Hepatocyte (in vitro differentiated cells): ENCODE data around the gene SYNPR. TPM values are rescaled to one million over a fixed set of nuclear protein-coding genes. Genes with fewer than 3 reads are reported as not detected.

Experiments
- DNase-seq: peaks from one replicate; pipeline ENCODE4 v3.0.0-alpha.2; 2016; ENCODE audit warnings: low spot score
- H2AFZ ChIP-seq: fragments of 200-600 bp; sonication (generic); 2 replicates; pipeline ENCODE4 v1.6.0; 2016; ENCODE audit warnings: antibody characterized with exemption, mild to moderate bottlenecking
- H3K27ac ChIP-seq: fragments of 200-600 bp; sonication (generic); 2 replicates; pipeline ENCODE4 v1.5.1; 2016; ENCODE audit warnings: mild to moderate bottlenecking
- H3K27me3 ChIP-seq: fragments of 200-600 bp; sonication (generic); 2 replicates; pipeline ENCODE4 v1.6.1; 2016
- H3K36me3 ChIP-seq: fragments of 200-600 bp; sonication (generic); replicated peaks from 2 replicates; pipeline ENCODE4 v1.5.1; 2016; ENCODE audit warnings: low read depth; ENCODE audit not compliant: insufficient read depth
- H3K4me1 ChIP-seq: fragments of 200-600 bp; sonication (generic); 2 replicates; pipeline ENCODE4 v1.5.1; 2016; ENCODE audit warnings: mild to moderate bottlenecking, moderate library complexity; ENCODE audit not compliant: insufficient read depth
- H3K4me2 ChIP-seq: fragments of 200-600 bp; sonication (generic); 2 replicates; pipeline ENCODE4 v1.6.0; 2016
- H3K4me3 ChIP-seq: fragments of 200-600 bp; sonication (generic); 2 replicates; pipeline ENCODE4 v1.5.1; 2016; ENCODE audit warnings: mild to moderate bottlenecking
- H3K79me2 ChIP-seq: fragments of 200-600 bp; sonication (generic); 2 replicates; pipeline ENCODE4 v1.6.0; 2017; ENCODE audit warnings: mild to moderate bottlenecking
- H3K9me2 ChIP-seq: fragments of 200-600 bp; sonication (generic); replicated peaks from 2 replicates; pipeline ENCODE4 v1.6.0; 2017; ENCODE audit warnings: mild to moderate bottlenecking; ENCODE audit not compliant: insufficient read depth
- H3K9me3 ChIP-seq: fragments of 200-600 bp; sonication (generic); 2 replicates; pipeline ENCODE4 v1.5.1; 2016; ENCODE audit warnings: low read depth, mild to moderate bottlenecking
- H4K20me1 ChIP-seq: fragments of 200-600 bp; sonication (generic); 2 replicates; pipeline ENCODE4 v1.6.0; 2016; ENCODE audit warnings: mild to moderate bottlenecking; ENCODE audit not compliant: insufficient read depth, poor library complexity, severe bottlenecking
- EZH2 ChIP-seq: fragments of 200-600 bp; sonication (generic); IDR thresholded peaks from 2 replicates; pipeline ENCODE4 v1.6.1; 2016; ENCODE audit warnings: antibody characterized with exemption, mild to moderate bottlenecking, borderline replicate concordance
- EZH2phosphoT487 ChIP-seq: fragments of 200-600 bp; sonication (generic); IDR thresholded peaks from one replicate; pipeline ENCODE4 v1.6.1; 2018; ENCODE audit warnings: antibody characterized with exemption, mild to moderate bottlenecking, low read depth, moderate library complexity; ENCODE audit not compliant: unreplicated experiment, severe bottlenecking
- WGBS: methylation state at CpG from one replicate; pipeline ENCODE4 v1.1.6; 2016; ENCODE audit warnings: low lambda C conversion rate; ENCODE audit errors: missing lambda C conversion rate; 5-methylcytosine and 5-hydroxymethylcytosine counted together
- polyA plus RNA-seq: library from polyadenylated mRNA; unstranded; fragments of >200 nt; fragmentation: Nextera tagmentation; extraction: Ambion mirVana; gene quantifications from 2 replicates; pipeline ENCODE4 v1.2.1, GENCODE V29; 2016
- total RNA-seq: library from RNA; depleted of rRNA; stranded (reverse); fragments of >200 nt; gene quantifications from 2 replicates; pipeline ENCODE4 v1.2.3, GENCODE V29; 2014
- TF ChIP-seq, protein P1 (sequence below): fragments of 200-600 bp; sonication (generic); IDR thresholded peaks from 2 replicates; pipeline ENCODE4 v1.5.1; 2016; ENCODE audit warnings: antibody characterized with exemption, mild to moderate bottlenecking; ENCODE audit not compliant: poor library complexity

The SYNPR gene
- total and polyA plus RNA-seq, 2 experiments from 2014 or later, result 0.37 TPM; not detected in 1

DNA sequence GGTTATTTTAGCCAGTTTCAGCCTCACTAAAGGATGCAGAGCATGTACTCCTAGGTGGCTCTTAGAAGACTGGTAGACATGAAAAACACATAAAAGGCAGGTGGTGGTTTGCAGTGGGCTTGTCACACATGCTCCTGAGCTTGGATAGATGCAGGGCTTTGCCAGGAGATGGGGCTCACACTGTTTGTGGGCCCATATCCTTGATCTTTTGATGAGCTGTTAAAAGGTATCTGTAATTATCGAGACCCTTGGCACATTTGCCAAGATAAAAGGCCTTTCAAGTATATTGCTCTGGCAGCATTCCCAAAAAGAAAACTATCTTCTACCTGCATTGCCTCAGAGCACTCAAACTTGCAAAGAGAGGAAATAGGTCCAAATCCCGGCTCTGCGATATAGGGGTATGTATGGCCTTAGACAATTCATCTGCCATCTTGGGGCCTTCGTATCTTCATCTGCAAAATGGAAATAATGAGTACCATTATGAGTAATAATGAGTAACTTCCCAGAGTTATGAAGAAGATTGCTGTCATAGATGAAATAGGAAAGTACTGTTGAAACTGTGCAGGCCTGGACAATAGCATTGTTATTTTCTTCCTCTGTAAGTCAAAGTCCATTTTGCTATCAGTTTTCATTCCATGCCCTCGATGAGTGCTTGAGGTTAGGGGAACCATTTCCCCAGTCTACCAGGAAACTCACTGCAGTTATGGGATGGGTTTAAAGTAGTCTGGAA lies 172.7 kb downstream of the SYNPR start:
- Histone ChIP-seq H3K9me2 (no peaks in the 10 kb centered on the region), H3K27ac (peak overlapping the region; percentile 41), H2AFZ (no peak overlapping the region), H3K36me3 (no peaks in the 10 kb centered on the region), H3K27me3 (no peaks in the 10 kb centered on the region), H3K9me3 (no peaks in the 10 kb centered on the region), H3K4me1 (peaks cover 5% of the 10 kb centered on the region), H3K4me3 (no peak overlapping the region), H3K4me2 (no peak overlapping the region), H3K79me2 (no peaks in the 10 kb centered on the region), H4K20me1 (no peaks in the 10 kb centered on the region)
- TF ChIP-seq EZH2 (no peak), EZH2phosphoT487 (no peak)
- TF ChIP-seq, protein P1, sequence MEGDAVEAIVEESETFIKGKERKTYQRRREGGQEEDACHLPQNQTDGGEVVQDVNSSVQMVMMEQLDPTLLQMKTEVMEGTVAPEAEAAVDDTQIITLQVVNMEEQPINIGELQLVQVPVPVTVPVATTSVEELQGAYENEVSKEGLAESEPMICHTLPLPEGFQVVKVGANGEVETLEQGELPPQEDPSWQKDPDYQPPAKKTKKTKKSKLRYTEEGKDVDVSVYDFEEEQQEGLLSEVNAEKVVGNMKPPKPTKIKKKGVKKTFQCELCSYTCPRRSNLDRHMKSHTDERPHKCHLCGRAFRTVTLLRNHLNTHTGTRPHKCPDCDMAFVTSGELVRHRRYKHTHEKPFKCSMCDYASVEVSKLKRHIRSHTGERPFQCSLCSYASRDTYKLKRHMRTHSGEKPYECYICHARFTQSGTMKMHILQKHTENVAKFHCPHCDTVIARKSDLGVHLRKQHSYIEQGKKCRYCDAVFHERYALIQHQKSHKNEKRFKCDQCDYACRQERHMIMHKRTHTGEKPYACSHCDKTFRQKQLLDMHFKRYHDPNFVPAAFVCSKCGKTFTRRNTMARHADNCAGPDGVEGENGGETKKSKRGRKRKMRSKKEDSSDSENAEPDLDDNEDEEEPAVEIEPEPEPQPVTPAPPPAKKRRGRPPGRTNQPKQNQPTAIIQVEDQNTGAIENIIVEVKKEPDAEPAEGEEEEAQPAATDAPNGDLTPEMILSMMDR, result no peak
- WGBS, result 77% methylated on average over 5 of the region's 5 CpGs
- DNase-seq, result peak; percentile 12

DNA sequence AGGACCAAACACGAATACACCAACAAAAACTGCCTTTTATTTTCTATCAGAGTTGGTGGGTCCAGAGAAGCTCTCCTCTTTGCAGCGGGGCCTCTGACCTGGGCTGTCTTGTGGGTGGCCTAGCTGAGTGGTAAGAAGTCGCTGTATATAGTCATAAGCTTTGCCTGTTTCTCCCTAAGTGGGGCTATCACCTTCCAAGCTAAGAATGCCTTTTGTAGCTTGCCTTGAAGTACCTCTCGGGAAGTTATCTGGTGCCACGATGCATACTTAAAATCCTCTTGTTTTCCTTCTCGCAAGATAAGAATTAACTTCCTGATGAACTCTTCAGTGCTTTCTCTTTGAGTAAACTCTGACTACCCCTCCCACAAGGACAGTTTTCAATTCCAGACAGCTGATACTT lies 178.8 kb downstream of the SYNPR start:
- Histone ChIP-seq H3K27me3 (no peaks in the 10 kb centered on the region), H3K79me2 (no peaks in the 10 kb centered on the region), H2AFZ (no peak overlapping the region), H3K9me2 (no peaks in the 10 kb centered on the region), H3K9me3 (no peaks in the 10 kb centered on the region), H3K4me2 (no peak overlapping the region), H3K36me3 (no peaks in the 10 kb centered on the region), H4K20me1 (no peaks in the 10 kb centered on the region), H3K4me1 (no peaks in the 10 kb centered on the region), H3K4me3 (no peak overlapping the region), H3K27ac (no peak overlapping the region)
- WGBS, result 42% methylated on average over 6 of the region's 6 CpGs
- DNase-seq, result no peak
- no peak for TF ChIP-seq EZH2phosphoT487
- no peak for TF ChIP-seq EZH2
- TF ChIP-seq, protein P1, result no peak

DNA sequence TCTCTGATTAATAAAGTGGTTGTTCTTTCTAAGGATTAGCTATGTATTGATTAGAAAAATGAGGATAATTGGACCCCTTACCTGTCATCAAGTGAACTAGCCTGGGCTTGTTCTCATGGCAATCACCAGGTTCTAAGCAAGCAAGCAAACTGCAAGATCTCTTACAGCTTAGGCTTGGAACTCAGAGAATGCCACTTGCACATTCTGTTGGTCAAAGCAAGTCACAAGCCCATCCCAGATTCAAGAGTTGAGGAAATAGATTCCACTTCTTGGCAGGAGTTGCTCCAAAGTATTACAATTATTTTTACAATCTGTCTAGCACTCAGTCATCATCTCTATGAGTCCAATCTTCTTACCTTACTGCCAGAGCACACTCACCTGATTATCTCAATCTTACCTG lies 180.3 kb downstream of the SYNPR start:
- no peaks in the 10 kb centered on the region for H3K4me1 ChIP-seq
- no peaks in the 10 kb centered on the region for H4K20me1 ChIP-seq
- no peak for DNase-seq
- no peak overlapping the region for H2AFZ ChIP-seq
- TF ChIP-seq, protein P1, result no peak
- TF ChIP-seq EZH2phosphoT487, result no peak
- no peaks in the 10 kb centered on the region for H3K27me3 ChIP-seq
- H3K9me2 ChIP-seq, result no peaks in the 10 kb centered on the region
- no peaks in the 10 kb centered on the region for H3K36me3 ChIP-seq
- no peaks in the 10 kb centered on the region for H3K9me3 ChIP-seq
- H3K4me2 ChIP-seq, result no peak overlapping the region
- no peaks in the 10 kb centered on the region for H3K79me2 ChIP-seq
- H3K27ac ChIP-seq, result no peak overlapping the region
- no peak overlapping the region for H3K4me3 ChIP-seq

DNA sequence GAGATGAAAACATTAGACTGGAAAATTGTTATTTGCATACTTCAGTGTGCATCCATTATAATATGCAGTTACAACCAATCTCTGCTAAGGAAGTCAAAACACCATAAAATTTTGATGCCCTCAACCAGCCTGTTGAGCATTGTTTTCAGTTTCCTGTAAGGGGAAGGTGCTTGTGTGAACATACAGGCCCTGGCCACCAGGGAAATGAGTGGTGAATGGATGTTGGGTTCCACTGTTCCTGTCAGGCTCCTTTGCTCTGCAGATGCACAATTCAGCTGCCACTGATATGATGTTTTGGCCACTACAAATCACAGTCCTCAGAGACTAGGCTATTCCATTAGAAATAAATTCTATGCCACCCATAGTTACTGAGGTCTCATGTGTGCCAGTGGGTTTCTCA lies 184.6 kb downstream of the SYNPR start:
- Histone ChIP-seq H2AFZ (no peak overlapping the region), H3K27me3 (no peaks in the 10 kb centered on the region), H3K9me2 (no peaks in the 10 kb centered on the region), H3K27ac (no peak overlapping the region), H3K9me3 (no peaks in the 10 kb centered on the region), H3K36me3 (no peaks in the 10 kb centered on the region), H4K20me1 (peaks cover 2% of the 10 kb centered on the region), H3K4me2 (no peak overlapping the region), H3K4me1 (no peaks in the 10 kb centered on the region), H3K79me2 (no peaks in the 10 kb centered on the region), H3K4me3 (no peak overlapping the region)
- no peak for DNase-seq
- TF ChIP-seq EZH2 (no peak), EZH2phosphoT487 (no peak)
- TF ChIP-seq, protein P1, result no peak
